GM23248 (cell line): Measurements from ENCODE around the gene RASEF. TPM values are rescaled to one million over a fixed set of nuclear protein-coding genes. Genes with fewer than 3 reads are reported as not detected.

ENCODE experiments used
- DNase-seq: peaks from one replicate; pipeline ENCODE4 v3.0.0-alpha.2; 2015
- H2AFZ ChIP-seq: fragments of 200-600 bp; sonication (generic); 2 replicates; pipeline ENCODE4 v1.6.1; 2016; ENCODE audit warnings: antibody characterized with exemption
- H3F3A ChIP-seq: fragments of 200-600 bp; sonication (generic); 2 replicates; pipeline ENCODE4 v1.6.1; 2016; ENCODE audit warnings: mild to moderate bottlenecking, antibody characterized with exemption, mixed run types; ENCODE audit not compliant: insufficient read depth
- H3K27ac ChIP-seq: fragments of 200-600 bp; sonication (generic); 2 replicates; pipeline ENCODE4 v1.5.1; 2016; ENCODE audit warnings: mild to moderate bottlenecking
- H3K27me3 ChIP-seq: fragments of 200-600 bp; sonication (generic); replicated peaks from 2 replicates; pipeline ENCODE4 v1.6.1; 2016; ENCODE audit warnings: mild to moderate bottlenecking; ENCODE audit not compliant: insufficient read depth
- H3K36me3 ChIP-seq: fragments of 200-600 bp; sonication (generic); 2 replicates; pipeline ENCODE4 v1.6.1; 2016; ENCODE audit warnings: low read depth, mild to moderate bottlenecking
- H3K4me1 ChIP-seq: fragments of 200-600 bp; sonication (generic); 2 replicates; pipeline ENCODE4 v1.6.1; 2016; ENCODE audit warnings: mild to moderate bottlenecking; ENCODE audit not compliant: insufficient read depth
- H3K4me2 ChIP-seq: fragments of 200-600 bp; sonication (generic); one replicate; pipeline ENCODE4 v1.6.1; 2016; ENCODE audit warnings: mild to moderate bottlenecking; ENCODE audit not compliant: unreplicated experiment
- H3K4me3 ChIP-seq: fragments of 200-600 bp; sonication (generic); 2 replicates; pipeline ENCODE4 v1.5.1; 2016; ENCODE audit warnings: mild to moderate bottlenecking
- H3K79me2 ChIP-seq: fragments of 200-600 bp; sonication (generic); 2 replicates; pipeline ENCODE4 v1.6.1; 2016; ENCODE audit warnings: mild to moderate bottlenecking; ENCODE audit not compliant: insufficient read depth
- H3K9ac ChIP-seq: fragments of 200-600 bp; sonication (generic); 2 replicates; pipeline ENCODE4 v1.6.1; 2016; ENCODE audit warnings: mild to moderate bottlenecking
- H3K9me2 ChIP-seq: fragments of 200-600 bp; sonication (generic); 2 replicates; pipeline ENCODE4 v1.6.1; 2016; ENCODE audit warnings: mixed run types, mild to moderate bottlenecking, moderate library complexity; ENCODE audit not compliant: insufficient read depth
- H3K9me3 ChIP-seq: fragments of 200-600 bp; sonication (generic); one replicate; pipeline ENCODE4 v1.6.1; 2017; ENCODE audit warnings: low read depth
- H4K20me1 ChIP-seq: fragments of 200-600 bp; sonication (generic); 2 replicates; pipeline ENCODE4 v1.6.0; 2016; ENCODE audit not compliant: insufficient read depth
- EZH2 ChIP-seq: fragments of 200-600 bp; sonication (generic); IDR thresholded peaks from 2 replicates; pipeline ENCODE4 v1.6.1; 2018; ENCODE audit warnings: antibody characterized with exemption, mild to moderate bottlenecking; ENCODE audit not compliant: insufficient read depth, poor library complexity, severe bottlenecking
- EZH2phosphoT487 ChIP-seq: fragments of 200-600 bp; sonication (generic); IDR thresholded peaks from 2 replicates; pipeline ENCODE4 v1.6.1; 2018; ENCODE audit warnings: antibody characterized with exemption, moderate library complexity, mild to moderate bottlenecking, low read depth; ENCODE audit not compliant: insufficient read depth
- WGBS, 2 experiments: methylation state at CpG; one replicate each; pipeline ENCODE4 v1.1.6; 2015 to 2017; ENCODE audit warnings: low lambda C conversion rate in 2 of 2, low coverage in 1 of 2; ENCODE audit errors: missing lambda C conversion rate in 2 of 2; 5-methylcytosine and 5-hydroxymethylcytosine counted together
- in situ Hi-C: fragments of 300-500 bp; cut with MboI; formaldehyde crosslinking; loops from 2 replicates; pipeline ENCODE4 v1.15.0; 2020
- polyA plus RNA-seq: library from polyadenylated mRNA; unstranded; fragments of >200 nt; fragmentation: Nextera tagmentation; extraction: Ambion mirVana; gene quantifications from 2 replicates; pipeline ENCODE4 v1.2.1, GENCODE V29; 2016
- total RNA-seq: library from RNA; depleted of rRNA; stranded (reverse); fragments of >200 nt; shearing (Covaris generic); gene quantifications from 2 replicates; pipeline ENCODE4 v1.2.3, GENCODE V29; 2014

RASEF gene
- total and polyA plus RNA-seq, 2 experiments from 2014 or later = 0.11 TPM; not detected in 1

DNA sequence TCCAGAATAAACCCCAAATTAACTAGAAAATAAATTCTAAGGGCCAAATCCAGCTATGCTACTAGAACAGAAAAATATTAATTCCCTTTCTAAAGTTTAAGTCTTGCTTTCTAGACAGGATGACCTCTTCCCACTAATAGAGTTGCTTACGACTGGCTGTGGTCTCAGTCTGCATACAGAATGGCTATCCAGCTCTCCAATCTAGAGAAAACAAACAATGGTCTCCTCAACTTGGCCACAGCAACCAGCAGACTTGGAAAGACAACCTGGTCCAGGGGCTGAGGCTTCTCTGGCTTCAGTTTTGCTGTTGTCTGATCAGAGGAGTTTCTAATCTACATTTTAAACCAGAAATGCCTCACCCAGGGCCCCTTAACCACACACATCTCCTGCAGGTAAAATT lies 28.9 kb downstream of the RASEF start:
- H4K20me1 ChIP-seq = no peaks in the 10 kb centered on the region
- DNase-seq = no peak
- no peaks in the 10 kb centered on the region for H3K36me3 ChIP-seq
- no peaks in the 10 kb centered on the region for H3K79me2 ChIP-seq
- no peak overlapping the region for H3K4me3 ChIP-seq
- H3K27me3 ChIP-seq = no peaks in the 10 kb centered on the region
- H3K4me1 ChIP-seq = peaks cover 9% of the 10 kb centered on the region; the same call in 1 of the 2 replicates
- H3K4me2 ChIP-seq = no peak overlapping the region
- H3K9me2 ChIP-seq = no peaks in the 10 kb centered on the region
- no peaks in the 10 kb centered on the region for H3F3A ChIP-seq
- H3K9me3 ChIP-seq = no peaks in the 10 kb centered on the region
- 50 to 60% methylated on average over 1 of the region's 1 CpG for WGBS, 2 experiments
- no peak overlapping the region for H3K9ac ChIP-seq
- TF ChIP-seq EZH2phosphoT487 (no peak), EZH2 (no peak)
- no peak overlapping the region for H2AFZ ChIP-seq
- in situ Hi-C loops = no loop called here
- H3K27ac ChIP-seq = no peak overlapping the region

DNA sequence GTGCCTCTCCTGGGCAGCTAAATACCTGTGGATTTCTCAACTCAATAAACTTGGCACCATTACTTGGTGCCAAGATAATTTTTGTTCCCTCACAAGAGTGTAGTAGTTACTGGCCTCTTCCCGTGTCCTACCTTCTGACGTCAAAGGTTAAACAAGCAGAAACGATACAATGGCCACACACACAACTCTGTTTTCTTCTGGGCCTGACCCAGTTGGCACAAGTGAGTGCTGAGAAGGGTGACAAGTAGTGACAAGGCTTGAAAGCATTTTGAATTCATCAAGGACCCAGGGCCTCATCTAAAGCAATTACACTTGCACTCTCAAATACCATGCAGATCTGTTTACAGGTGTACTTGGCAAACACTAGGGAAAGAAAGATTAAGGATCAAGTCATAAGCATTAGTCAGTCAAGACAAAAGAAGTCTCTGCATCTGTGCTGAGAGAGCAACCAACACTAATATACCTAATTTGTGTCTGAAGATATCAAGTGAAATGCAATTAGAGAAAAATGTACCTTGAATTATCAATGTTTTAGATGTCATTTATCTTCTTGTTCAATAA lies 30.8 kb downstream of the RASEF start:
- no peak overlapping the region for H3K4me3 ChIP-seq
- H3K9ac ChIP-seq = no peak overlapping the region
- no peak for DNase-seq
- no peaks in the 10 kb centered on the region for H3K36me3 ChIP-seq
- H3K9me3 ChIP-seq = no peaks in the 10 kb centered on the region
- H3K27ac ChIP-seq = no peak overlapping the region
- WGBS, 2 experiments = 64 to 67% methylated on average over 3 of the region's 3 CpGs
- peaks cover 21% of the 10 kb centered on the region for H3K4me1 ChIP-seq
- no peaks in the 10 kb centered on the region for H4K20me1 ChIP-seq
- no peaks in the 10 kb centered on the region for H3K79me2 ChIP-seq
- H2AFZ ChIP-seq = no peak overlapping the region
- H3K4me2 ChIP-seq = no peak overlapping the region
- H3F3A ChIP-seq = peaks cover 11% of the 10 kb centered on the region
- H3K9me2 ChIP-seq = no peaks in the 10 kb centered on the region
- TF ChIP-seq EZH2 = no peak
- TF ChIP-seq EZH2phosphoT487 = no peak
- H3K27me3 ChIP-seq = no peaks in the 10 kb centered on the region
- in situ Hi-C loops = no loop called here

DNA sequence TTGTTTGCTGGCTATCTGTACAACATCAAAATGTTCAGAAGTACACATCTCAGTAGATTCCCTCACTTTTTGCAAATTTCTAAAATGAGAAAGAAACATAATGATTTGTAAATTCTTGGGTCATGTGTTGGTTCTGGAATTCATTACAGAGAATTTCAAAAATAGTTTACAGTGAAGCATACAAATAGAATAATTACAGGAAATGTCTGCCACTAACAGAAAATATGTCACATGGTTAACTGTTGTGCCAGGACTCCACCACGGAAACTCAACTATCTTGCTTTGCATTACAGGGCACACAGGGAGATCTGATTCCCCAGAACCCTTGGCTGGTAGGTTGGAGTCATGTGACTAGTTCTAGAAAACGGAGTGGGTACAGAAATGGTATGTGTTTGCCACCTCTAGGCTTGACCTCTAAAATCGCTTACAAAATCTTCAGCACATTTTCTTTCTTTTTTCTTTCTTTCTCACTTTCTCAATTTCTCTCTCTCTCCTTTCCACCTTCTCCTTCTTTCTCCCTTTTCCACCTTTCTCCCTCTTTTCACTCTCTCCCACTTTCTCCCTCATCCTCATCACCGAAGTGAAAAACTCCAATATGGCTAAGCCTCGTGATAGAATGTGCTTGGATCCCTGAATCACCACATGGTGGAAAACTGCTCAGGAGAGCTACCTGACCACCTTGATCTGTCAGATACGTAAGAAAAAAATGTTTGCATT lies 32.4 kb downstream of the RASEF start:
- Histone ChIP-seq H4K20me1 (no peaks in the 10 kb centered on the region), H3K9me3 (no peaks in the 10 kb centered on the region), H3K4me3 (no peak overlapping the region), H3K9ac (no peak overlapping the region), H3K4me2 (peak overlapping the region; percentile 14), H3K36me3 (no peaks in the 10 kb centered on the region), H3F3A (peaks cover 19% of the 10 kb centered on the region), H3K4me1 (peaks cover 27% of the 10 kb centered on the region), H3K27ac (no peak overlapping the region), H3K27me3 (no peaks in the 10 kb centered on the region), H3K79me2 (no peaks in the 10 kb centered on the region), H3K9me2 (no peaks in the 10 kb centered on the region), H2AFZ (peak overlapping the region; percentile 32; the same call in 1 of the 2 replicates)
- no peak for TF ChIP-seq EZH2phosphoT487
- TF ChIP-seq EZH2 = no peak
- in situ Hi-C loops = no loop called here
- 47 to 53% methylated on average over 6 of the region's 6 CpGs for WGBS, 2 experiments
- peak; percentile 22 for DNase-seq

DNA sequence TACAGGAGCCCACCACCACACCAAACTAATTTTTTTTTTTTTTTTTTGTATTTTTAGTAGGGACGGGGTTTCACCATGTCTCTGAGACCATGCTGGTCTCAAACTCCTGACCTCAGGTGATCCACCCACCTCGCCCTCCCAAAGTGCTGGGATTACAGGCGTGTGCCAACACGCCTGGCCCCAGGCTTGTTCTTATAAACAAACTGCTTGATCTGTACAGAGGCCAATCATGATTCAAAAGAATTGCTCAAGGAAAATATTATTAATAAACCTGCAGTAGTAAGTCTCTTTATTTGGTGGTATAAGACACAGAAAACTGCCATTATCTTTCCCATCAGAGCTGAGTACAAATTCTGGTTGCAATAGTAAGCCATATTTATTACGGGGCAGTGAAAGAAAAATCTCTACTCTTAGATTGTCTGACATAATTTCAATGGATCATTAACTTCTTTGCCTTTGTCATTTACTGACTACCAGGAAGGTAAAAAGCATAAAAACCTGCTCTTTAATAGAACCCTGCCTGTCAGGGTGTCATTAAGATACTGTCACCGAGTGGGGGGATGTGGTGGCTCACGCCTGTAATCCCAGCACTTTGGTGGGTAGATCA lies 33.3 kb downstream of the RASEF start:
- Histone ChIP-seq H3K27ac (no peak overlapping the region), H3K9me2 (no peaks in the 10 kb centered on the region), H3F3A (peaks cover 19% of the 10 kb centered on the region), H3K4me3 (no peak overlapping the region), H3K4me1 (peaks cover 27% of the 10 kb centered on the region), H3K9ac (no peak overlapping the region), H2AFZ (no peak overlapping the region), H3K4me2 (no peak overlapping the region), H4K20me1 (no peaks in the 10 kb centered on the region), H3K79me2 (no peaks in the 10 kb centered on the region), H3K9me3 (no peaks in the 10 kb centered on the region), H3K27me3 (no peaks in the 10 kb centered on the region), H3K36me3 (no peaks in the 10 kb centered on the region)
- TF ChIP-seq EZH2 (no peak), EZH2phosphoT487 (no peak)
- in situ Hi-C loops = no loop called here
- 96 to 99% methylated on average over 7 of the region's 7 CpGs for WGBS, 2 experiments
- DNase-seq = no peak
